Stimulated activated effector memory CD8-positive, alpha-beta T cell treated with anti-CD3 and anti-CD28 coated beads, Interleukin-12 subunit alpha, Interleukin-12 subunit beta, amount 100 ng/mL, for 72 hours (primary cell): ENCODE measurements around the gene FIBCD1.

Experiments
- ATAC-seq: fragments of 150-1000 bp; cut with Tn5 transposase; 2 replicates; pipeline ENCODE4 v1.10.0; 2021
- DNase-seq, 2 donors: peaks; one replicate each; pipeline ENCODE4 v3.0.0; 2021 to 2022; ENCODE audit warnings: low spot score in 2 of 2
- H3K27ac Mint-ChIP-seq: one replicate; pipeline ENCODE4 v1.8.0; 2022; ENCODE audit warnings: mild to moderate bottlenecking, mixed read lengths
- H3K36me3 Mint-ChIP-seq: one replicate; pipeline ENCODE4 v1.8.0; 2022; ENCODE audit warnings: mild to moderate bottlenecking, mixed read lengths
- H3K4me1 Mint-ChIP-seq: one replicate; pipeline ENCODE4 v1.8.0; 2022; ENCODE audit warnings: mixed read lengths
- H3K4me3 Mint-ChIP-seq: one replicate; pipeline ENCODE4 v1.8.0; 2022; ENCODE audit warnings: mild to moderate bottlenecking, mixed read lengths
- H3K9me3 Mint-ChIP-seq: one replicate; pipeline ENCODE4 v1.8.0; 2022; ENCODE audit warnings: mixed read lengths

FIBCD1 gene

DNA sequence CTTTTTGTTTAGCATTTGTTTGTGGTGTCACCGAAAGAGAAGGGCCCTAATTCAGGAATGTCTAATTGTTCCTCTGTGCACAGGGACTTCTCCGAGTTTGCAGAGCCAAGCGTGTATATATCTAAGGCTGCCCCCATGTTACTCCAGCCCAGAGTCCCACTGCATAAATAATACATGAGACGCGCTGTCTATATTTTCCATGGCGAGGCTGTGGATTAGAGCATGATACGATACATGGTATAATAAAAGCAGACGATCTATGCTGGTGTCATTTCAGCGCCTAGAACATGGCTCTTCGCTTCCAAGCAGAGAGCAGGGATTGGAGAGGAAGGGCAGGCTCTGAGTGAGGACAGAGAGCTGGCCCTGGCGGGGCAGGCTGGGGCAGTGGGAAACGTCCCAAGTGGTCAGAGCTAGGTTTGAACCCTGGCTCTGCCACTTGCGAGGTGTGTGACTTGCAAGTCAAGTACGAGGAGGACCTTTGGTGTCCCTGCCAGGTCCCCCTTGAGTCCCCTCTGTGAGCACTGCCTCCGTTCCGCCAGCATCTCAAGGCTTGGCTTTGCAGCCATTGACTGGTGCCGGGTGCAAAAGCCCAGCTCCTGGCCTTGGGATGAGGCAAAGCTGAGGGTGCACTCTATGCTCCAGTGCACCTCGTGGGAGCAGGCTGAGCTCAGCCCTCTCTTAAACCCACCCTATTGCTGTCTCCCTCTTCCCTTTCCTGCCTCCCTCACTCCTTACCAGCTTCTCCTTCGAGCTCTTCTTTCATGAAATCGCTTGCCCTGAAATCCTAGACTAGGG lies 40.7 kb upstream of the FIBCD1 start:
- Mint-ChIP-seq H3K4me1 (no peaks in the 10 kb centered on the region), H3K27ac (no peak overlapping the region), H3K36me3 (no peaks in the 10 kb centered on the region), H3K9me3 (no peaks in the 10 kb centered on the region), H3K4me3 (no peak overlapping the region)
- DNase-seq (no peak), ATAC-seq (no peak)

DNA sequence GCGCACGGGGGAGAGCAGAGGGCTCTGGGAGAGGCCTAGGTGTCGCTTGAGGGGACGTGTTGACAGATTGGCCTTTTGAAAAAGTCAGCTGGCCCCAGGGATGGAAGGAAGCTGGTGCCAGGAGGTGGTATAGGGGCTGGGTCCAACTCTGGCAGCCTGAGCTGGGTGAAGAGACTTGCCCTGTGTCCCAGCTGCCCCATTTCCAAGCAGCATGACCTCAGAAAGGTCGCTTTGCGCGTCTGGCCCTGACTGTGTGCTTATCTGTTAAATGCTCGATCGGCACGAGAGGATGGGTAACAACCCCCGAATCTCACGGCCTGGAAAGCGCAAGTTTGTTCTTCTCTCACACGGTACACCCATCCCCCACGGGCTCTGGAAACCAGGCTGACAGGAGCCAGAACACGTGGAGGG lies 38.8 kb upstream of the FIBCD1 start:
- Mint-ChIP-seq H3K27ac (no peak overlapping the region), H3K9me3 (no peaks in the 10 kb centered on the region), H3K4me3 (no peak overlapping the region), H3K36me3 (no peaks in the 10 kb centered on the region), H3K4me1 (no peaks in the 10 kb centered on the region)
- DNase-seq (no peak), ATAC-seq (no peak)

DNA sequence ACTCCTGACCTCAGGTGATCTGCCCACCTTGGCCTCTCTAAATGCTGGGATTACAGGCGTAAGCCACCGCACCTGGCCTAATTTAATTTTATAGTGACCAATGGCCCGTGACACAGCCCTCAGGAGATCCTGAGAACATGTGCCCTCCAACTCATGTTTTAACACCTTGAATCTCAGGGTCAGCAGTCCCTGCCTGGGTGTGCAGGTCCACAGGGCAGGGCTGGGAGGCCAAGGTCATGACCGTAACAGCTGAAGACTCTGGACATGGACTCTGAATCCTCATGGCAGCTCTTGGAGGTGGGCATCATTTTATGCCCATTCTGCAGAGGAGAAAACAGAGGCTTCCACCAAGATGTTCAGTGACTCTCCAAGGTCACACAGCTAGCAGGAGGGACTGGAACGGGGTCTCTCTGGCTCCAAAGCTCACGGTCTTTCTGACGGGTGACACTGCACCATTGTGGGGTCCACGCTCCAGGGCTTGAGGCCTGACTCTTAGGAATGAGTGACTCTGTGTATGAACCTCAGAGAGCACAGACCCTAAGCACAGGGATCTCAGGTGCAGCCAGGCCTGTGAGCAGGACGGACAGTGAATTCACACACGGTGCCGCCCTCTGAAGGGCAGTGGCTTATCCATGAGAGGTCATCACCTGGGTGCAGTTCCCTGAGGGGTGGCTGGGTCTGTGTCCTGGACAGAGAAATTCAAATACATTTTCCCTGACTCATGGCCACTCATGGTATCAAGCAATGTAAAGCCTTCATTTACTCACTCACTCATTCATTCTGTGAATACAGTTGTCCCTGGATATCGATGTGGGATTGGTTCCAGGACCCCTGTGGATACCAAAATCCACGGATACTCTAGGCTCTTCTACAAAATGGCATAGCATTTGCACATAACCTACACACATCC lies 37.1 kb upstream of the FIBCD1 start:
- ATAC-seq (no peak), DNase-seq (no peak)
- Mint-ChIP-seq H3K27ac (no peak overlapping the region), H3K9me3 (no peaks in the 10 kb centered on the region), H3K4me3 (no peak overlapping the region), H3K4me1 (peaks cover 9% of the 10 kb centered on the region), H3K36me3 (no peaks in the 10 kb centered on the region)

DNA sequence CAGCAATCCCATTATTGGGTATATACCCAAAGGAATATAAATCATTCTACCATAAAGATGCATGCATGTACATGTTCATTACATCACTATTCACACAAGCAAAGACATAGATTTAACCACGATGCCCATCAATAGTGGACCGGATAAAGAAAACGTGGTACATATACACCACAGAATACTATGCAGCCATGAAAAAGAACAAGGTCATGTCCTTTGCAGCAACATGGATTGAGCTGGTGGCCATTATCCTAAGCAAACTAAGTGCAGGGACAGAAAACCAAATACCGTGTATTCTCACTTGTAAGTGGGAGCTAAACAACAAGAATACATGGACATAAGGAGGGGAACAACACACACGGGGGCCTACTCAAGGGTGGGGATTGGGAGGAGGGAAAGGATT lies 36.1 kb upstream of the FIBCD1 start:
- H3K9me3 Mint-ChIP-seq, result no peaks in the 10 kb centered on the region
- no peak for DNase-seq
- no peaks in the 10 kb centered on the region for H3K36me3 Mint-ChIP-seq

DNA sequence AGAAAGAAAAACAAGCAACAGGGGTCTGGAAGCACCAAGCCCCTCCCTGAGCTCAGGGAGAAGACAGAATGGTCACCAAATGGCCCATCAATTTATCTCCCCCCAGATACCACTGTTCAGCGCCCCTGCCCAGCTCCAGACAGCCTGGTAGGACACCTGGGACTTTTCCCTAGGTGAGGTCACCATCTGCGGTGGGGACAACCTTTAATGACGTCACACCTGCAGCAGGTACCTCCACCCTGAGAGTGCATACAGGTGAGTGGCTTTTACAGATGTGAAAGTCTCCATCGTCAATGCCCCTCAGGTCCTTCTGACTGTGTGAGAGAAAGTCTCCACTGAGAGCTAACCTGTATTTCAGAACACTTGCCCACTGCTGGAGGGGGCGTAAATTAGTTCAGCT lies 35.6 kb upstream of the FIBCD1 start:
- ATAC-seq (no peak), DNase-seq (no peak)
- Mint-ChIP-seq H3K4me3 (no peak overlapping the region), H3K9me3 (no peaks in the 10 kb centered on the region), H3K27ac (no peak overlapping the region), H3K36me3 (no peaks in the 10 kb centered on the region), H3K4me1 (peaks cover 9% of the 10 kb centered on the region)

More for the DNA sequence above, 36.1 kb upstream of the FIBCD1 start:
- ATAC-seq, result no peak
- Mint-ChIP-seq H3K27ac (no peak overlapping the region), H3K4me3 (no peak overlapping the region), H3K4me1 (peaks cover 9% of the 10 kb centered on the region)

DNA sequence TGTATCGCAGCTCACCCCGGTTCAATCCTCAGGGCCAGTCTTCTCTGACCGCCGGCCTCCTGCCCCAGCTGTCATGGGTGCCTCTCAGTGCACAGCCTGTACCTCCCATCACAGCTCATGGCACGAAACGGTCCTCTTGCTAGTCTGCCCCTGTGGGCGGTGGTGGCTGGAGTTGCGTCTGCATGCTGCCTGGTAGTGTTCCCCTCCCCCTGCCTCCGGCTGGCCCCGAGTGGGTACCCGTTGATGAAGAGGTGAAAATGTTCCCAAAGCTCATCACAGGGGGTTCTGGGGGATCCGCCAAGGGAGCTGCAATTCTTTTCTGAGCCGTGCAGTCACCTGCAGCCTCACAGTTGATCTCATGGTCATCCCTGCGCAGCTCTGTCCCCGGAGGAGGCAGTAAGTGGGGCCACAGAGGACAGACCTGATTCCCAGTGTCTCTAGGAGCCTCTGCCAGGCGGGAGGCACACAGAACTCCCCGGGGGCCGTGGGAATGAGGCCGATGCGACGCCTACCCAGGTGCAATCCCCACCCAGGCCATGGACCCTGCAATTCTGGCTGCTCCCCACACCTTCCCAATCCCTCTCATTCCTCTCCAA lies 34.7 kb upstream of the FIBCD1 start:
- no peaks in the 10 kb centered on the region for H3K36me3 Mint-ChIP-seq
- DNase-seq, result no peak
- no peak for ATAC-seq
- peaks cover 9% of the 10 kb centered on the region for H3K4me1 Mint-ChIP-seq
- H3K4me3 Mint-ChIP-seq, result no peak overlapping the region
- no peak overlapping the region for H3K27ac Mint-ChIP-seq
- no peaks in the 10 kb centered on the region for H3K9me3 Mint-ChIP-seq

DNA sequence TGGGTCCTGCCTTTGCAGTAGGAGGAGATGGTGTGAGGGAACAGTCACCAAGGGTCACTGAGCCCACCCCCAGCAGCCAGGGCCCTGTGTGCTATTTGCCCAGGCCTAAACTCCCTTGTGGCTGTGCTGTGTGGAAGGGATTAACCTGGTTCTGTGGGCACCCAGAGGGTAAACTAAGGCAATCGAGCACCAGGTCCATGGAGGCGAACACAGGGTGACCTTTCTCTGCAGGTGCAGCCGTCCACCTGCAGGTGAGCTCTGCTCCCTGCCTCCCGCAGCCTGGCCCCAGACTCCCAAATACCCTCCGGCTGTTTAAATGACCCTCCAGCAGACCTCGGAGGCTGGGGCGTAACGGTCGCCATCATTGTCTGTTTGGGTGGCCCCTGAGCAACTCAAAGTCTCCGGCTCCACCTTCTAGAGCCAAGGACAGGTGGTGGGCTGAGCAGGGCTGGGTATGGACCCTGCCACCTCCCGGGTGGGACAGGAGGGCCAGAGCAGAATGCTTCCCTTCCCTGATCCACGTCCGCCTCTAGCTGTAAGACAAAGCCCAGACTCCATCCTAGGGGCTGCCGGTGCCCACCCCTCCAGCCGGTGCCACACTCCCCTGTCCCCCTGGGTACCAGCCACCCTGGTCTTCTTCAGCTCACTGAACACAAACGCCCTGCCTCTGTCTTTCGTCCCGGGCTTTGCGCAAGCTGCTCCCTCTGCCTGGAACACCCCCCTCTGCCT lies 34.1 kb upstream of the FIBCD1 start:
- DNase-seq (no peak), ATAC-seq (no peak)
- no peaks in the 10 kb centered on the region for H3K9me3 Mint-ChIP-seq
- H3K36me3 Mint-ChIP-seq, result no peaks in the 10 kb centered on the region
- no peak overlapping the region for H3K27ac Mint-ChIP-seq
- peaks cover 9% of the 10 kb centered on the region for H3K4me1 Mint-ChIP-seq
- H3K4me3 Mint-ChIP-seq, result no peak overlapping the region

DNA sequence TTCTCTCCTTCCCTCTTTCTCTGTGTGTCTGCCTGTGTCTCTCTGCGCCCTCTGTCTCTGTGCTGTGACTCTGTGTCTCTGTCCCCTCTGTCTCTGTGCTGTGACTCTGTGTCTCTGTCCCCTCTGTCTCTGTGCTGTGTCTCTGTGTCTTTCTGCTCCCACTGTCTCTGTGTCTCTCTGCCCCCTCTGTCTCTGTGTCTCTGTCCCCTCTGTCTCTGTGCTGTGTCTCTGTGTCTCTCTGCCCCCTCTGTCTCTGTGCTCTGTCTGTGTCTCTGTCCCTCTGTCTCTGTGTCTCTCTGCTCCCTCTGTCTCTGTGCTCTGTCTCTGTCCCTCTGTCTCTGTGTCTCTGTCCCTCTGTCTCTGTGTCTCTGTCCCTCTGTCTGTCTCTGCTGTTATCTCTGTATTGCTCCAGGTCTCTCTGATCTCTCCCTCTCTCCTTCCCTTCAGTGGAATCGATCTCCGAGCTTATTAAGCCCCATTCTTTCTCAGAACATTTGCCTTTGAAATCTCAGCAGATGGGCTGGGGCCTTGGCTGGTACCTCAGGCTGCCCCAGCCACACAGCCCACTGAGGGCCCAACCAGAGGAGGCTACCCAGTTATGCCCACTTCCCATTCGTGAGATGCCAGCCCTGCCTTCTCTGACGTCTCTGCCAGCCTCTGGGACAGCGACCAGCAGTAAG lies 33.4 kb upstream of the FIBCD1 start:
- Mint-ChIP-seq H3K4me1 (peaks cover 9% of the 10 kb centered on the region), H3K4me3 (no peak overlapping the region), H3K36me3 (no peaks in the 10 kb centered on the region), H3K27ac (no peak overlapping the region), H3K9me3 (no peaks in the 10 kb centered on the region)
- no peak for DNase-seq
- no peak for ATAC-seq

DNA sequence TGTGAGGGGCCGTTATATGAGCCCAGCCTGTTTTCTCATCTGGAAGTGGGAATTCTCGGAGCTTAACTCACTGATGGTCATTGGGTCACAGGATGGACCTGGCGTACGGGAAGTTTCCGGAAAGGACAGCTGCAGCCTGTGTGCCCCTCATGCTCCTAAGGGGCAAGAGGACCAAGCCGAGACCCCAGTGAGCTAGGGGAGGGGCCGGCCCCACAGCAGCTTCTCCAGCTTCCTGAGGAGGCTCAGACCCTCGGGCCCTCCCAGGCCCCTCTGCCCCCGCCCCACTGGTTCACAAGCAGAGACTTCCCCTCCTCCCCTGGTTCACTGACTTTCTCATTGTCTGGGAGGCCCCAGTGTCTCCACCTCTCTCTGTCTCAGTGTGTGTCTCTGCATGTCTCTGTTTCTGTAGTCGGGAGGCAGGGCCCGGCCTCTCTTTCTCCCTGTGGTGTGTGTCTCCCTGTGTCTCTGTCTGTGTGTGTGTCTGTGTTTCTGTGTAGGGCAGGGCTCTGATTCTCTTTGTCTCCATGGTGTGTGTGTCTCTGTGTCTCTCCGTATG lies 32.3 kb upstream of the FIBCD1 start:
- H3K27ac Mint-ChIP-seq, result no peak overlapping the region
- H3K36me3 Mint-ChIP-seq, result no peaks in the 10 kb centered on the region
- no peak overlapping the region for H3K4me3 Mint-ChIP-seq
- no peaks in the 10 kb centered on the region for H3K9me3 Mint-ChIP-seq
- H3K4me1 Mint-ChIP-seq, result peaks cover 9% of the 10 kb centered on the region
- ATAC-seq (no peak), DNase-seq (no peak)

DNA sequence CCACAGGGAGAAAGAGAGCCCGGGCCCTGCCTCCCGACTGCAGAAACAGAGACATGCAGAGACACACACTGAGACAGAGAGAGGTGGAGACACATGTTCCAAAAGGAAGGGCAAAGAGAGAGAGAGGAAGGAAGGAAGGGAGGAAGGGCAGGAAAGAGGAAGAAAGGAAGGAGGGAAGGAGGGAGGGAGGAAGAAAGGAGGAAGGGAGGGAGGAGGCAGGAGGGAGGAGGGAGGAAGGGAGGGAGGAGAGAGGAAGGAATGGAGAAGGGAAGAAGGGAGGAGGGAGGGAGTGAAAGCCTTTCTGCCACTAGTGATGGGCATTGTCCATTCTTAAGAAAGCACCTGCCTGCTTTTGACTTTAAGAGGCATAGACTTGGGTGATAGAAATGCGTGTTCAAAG lies 31.8 kb upstream of the FIBCD1 start:
- no peaks in the 10 kb centered on the region for H3K36me3 Mint-ChIP-seq
- H3K4me3 Mint-ChIP-seq, result no peak overlapping the region
- H3K27ac Mint-ChIP-seq, result no peak overlapping the region
- DNase-seq (no peak), ATAC-seq (no peak)
- H3K4me1 Mint-ChIP-seq, result peaks cover 9% of the 10 kb centered on the region
- H3K9me3 Mint-ChIP-seq, result no peaks in the 10 kb centered on the region

DNA sequence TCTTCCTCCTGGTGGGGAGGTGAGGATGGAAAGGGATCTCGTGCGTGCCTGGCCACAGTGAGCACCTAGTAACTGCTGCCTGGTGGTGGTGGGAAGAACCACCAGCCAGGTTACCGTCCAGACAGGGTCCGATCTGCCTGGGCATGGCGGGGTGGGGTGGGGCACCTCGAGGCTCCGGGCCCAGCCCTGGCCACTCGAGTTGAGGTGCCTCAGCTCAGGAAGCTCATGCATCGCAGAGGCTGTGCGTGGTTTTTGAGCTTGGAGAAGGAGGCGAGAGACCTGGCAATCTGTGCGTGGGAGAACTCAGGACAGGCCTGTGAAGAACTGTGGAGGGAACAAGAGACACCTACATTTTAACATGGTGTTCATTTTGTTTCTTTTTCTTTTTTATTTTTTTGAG lies 31.0 kb upstream of the FIBCD1 start:
- ATAC-seq (no peak), DNase-seq (no peak)
- Mint-ChIP-seq H3K4me1 (peaks cover 9% of the 10 kb centered on the region), H3K27ac (no peak overlapping the region), H3K36me3 (no peaks in the 10 kb centered on the region), H3K4me3 (no peak overlapping the region), H3K9me3 (no peaks in the 10 kb centered on the region)

DNA sequence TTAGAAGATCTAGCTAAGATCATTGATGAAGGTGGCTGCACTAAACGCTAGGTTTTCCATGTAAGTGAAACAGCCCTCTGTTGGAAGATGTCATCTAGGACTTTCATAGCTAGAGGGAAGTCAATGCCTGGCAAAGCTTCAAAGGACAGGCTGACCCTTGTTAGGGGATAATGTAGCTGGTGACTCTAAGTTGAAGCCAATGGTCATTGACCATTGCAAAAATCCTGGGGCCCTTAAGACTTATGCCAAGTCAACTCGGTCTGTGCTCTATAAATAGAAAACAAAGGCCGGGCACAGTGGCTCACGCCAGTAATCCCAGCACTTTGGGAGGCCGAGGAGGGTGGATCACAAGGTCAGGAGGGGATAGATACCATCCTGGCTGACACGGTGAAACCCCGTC lies 26.6 kb upstream of the FIBCD1 start:
- no peak for ATAC-seq
- no peaks in the 10 kb centered on the region for H3K9me3 Mint-ChIP-seq
- no peak overlapping the region for H3K4me3 Mint-ChIP-seq
- DNase-seq, result no peak
- H3K36me3 Mint-ChIP-seq, result no peaks in the 10 kb centered on the region
- H3K4me1 Mint-ChIP-seq, result no peaks in the 10 kb centered on the region
- H3K27ac Mint-ChIP-seq, result no peak overlapping the region

DNA sequence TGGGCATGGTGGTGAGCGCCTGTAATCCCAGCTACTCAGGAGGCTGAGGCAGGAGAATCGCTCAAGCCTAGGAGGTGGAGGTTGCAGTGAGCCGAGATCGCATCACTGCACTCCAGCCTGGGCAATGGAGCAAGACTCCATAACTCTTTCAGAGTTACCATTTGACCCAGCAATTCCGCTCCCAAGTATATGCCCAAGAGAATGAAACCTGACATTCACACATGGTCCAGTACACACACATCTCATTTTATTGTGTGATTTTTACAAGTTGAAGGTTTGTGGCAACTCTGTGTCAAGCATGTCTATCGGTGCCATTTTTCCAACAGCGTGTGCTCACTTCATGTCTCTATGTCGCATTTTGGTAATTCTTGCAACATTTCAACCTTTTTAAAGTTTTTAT lies 24.9 kb upstream of the FIBCD1 start:
- Mint-ChIP-seq H3K4me3 (no peak overlapping the region), H3K27ac (no peak overlapping the region), H3K36me3 (peaks cover 7% of the 10 kb centered on the region), H3K9me3 (peaks cover under 1% of the 10 kb centered on the region), H3K4me1 (peaks cover 3% of the 10 kb centered on the region)
- DNase-seq (no peak), ATAC-seq (no peak)

DNA sequence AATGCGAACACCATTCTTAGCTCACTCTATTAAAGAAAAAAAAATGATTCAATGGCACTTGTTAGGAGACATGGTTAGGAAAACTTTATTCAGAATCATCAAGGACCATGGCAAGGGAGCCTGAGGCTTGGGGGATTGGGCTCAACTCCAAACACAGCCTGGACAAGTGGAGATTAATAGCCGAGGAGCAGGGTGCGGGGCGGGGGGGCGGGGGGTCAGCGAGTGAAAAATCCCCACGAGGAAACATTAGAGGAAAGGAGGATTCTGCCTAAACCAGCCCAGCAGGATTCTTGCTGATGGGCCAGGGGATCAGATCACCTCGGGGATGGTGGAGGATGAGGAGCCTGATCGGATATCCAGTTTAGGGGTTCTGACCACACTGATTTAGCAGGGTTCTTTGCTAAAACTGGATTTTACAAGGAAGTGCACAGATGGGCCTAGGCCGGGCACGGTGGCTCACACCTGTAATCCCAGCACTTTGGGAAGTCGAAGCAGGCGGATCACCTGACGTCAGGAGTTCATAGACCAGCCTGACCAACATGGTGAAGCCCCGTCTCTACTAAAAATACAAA lies 24.4 kb upstream of the FIBCD1 start:
- Mint-ChIP-seq H3K4me3 (no peak overlapping the region), H3K9me3 (peaks cover 4% of the 10 kb centered on the region), H3K4me1 (peaks cover 7% of the 10 kb centered on the region), H3K27ac (no peak overlapping the region), H3K36me3 (peaks cover 12% of the 10 kb centered on the region)
- DNase-seq (no peak), ATAC-seq (no peak)
